Thyroid gland (tissue), 4 donors: ENCODE measurements around the gene MRPL14. TPM values are rescaled to one million over a fixed set of nuclear protein-coding genes. Genes with fewer than 3 reads are reported as not detected.
"Not testable (repeated sequence)": the region's sequence is repeated elsewhere in the genome, so short reads cannot be mapped to it uniquely, and the experiment has no call there.

Experiments used
- DNase-seq, 2 donors: peaks; one replicate each; pipeline ENCODE4 v3.0.0-alpha.2; 2019
- H3K27ac ChIP-seq, 3 donors: fragments of 200-600 bp; sonication (generic); 1 replicate in 2 of 3; 2 replicates in 1 of 3; pipeline ENCODE4 v1.5.1; 2016 to 2019; ENCODE audit warnings: mild to moderate bottlenecking in 1 of 3, moderate library complexity in 1 of 3
- H3K27me3 ChIP-seq: fragments of 200-600 bp; sonication (generic); one replicate; pipeline ENCODE4 v1.5.1; 2019
- H3K36me3 ChIP-seq, 2 donors: fragments of 200-600 bp; sonication (generic); one replicate each; pipeline ENCODE4 v1.5.1; 2016 to 2019
- H3K4me1 ChIP-seq, 2 donors: fragments of 200-600 bp; sonication (generic); one replicate each; pipeline ENCODE4 v1.5.1; 2017 to 2019
- H3K4me3 ChIP-seq, 3 donors: fragments of 200-600 bp; sonication (generic); replicated peaks in 1 of 3; 1 replicate in 2 of 3; 2 replicates in 1 of 3; pipeline ENCODE4 v1.5.1; 2016; ENCODE audit warnings: mild to moderate bottlenecking in 1 of 3
- H3K9me3 ChIP-seq: fragments of 200-600 bp; sonication (generic); one replicate; pipeline ENCODE4 v1.5.1; 2017
- CTCF ChIP-seq, 6 experiments: fragments of 200-600 bp in 3 of 6; fragments of 450-650 bp in 3 of 6; sonication (generic) in 3 of 6; IDR thresholded peaks; one replicate each; pipeline ENCODE4 v1.5.1; 2016 to 2019; ENCODE audit warnings: antibody characterized with exemption in 6 of 6, mild to moderate bottlenecking in 2 of 6, inconsistent platforms in 1 of 6, moderate library complexity in 1 of 6
- POLR2A ChIP-seq, 2 donors: fragments of 450-650 bp; IDR thresholded peaks; one replicate each; pipeline ENCODE4 v1.6.1; 2017; ENCODE audit warnings: antibody characterized with exemption in 2 of 2, mild to moderate bottlenecking in 2 of 2, moderate library complexity in 1 of 2
- WGBS, 2 donors: methylation state at CpG; one replicate each; pipeline ENCODE4 v1.1.5; 2017; 5-methylcytosine and 5-hydroxymethylcytosine counted together
- intact Hi-C: fragments of 100-400 bp; cut with DNase I; formaldehyde crosslinking; loops from one replicate; pipeline ENCODE4 v1.15.1; 2023
- total RNA-seq, 4 donors: library from RNA; depleted of rRNA; stranded (reverse); fragments of >200 nt; gene quantifications; one replicate each; pipeline ENCODE4 v1.2.3, GENCODE V29; 2016

Gene MRPL14
- total RNA-seq, 4 donors from 2014 or later, result 26.5 to 80.5 (median 31.1) TPM

- no peak for TF ChIP-seq CTCF (IDR thresholded peaks at IDR 0.05)
- no peak for TF ChIP-seq POLR2A (IDR thresholded peaks at IDR 0.05)
- no peaks in the 10 kb centered on the region for H3K9me3 ChIP-seq
These were observed 22.2 kb upstream of the MRPL14 start for GRCh38 chr6:44149369-44150012.

GRCh38 chr6:44148306-44148705, 21.1 kb upstream of the MRPL14 start:
- no peak for TF ChIP-seq CTCF (IDR thresholded peaks at IDR 0.05)
- TF ChIP-seq POLR2A (IDR thresholded peaks at IDR 0.05), result no peak
- Histone ChIP-seq H3K36me3 (peaks cover 6 to 12% of the 10 kb centered on the region in 2 donors), H3K9me3 (no peaks in the 10 kb centered on the region), H3K27me3 (no peaks in the 10 kb centered on the region), H3K27ac (no peak overlapping the region), H3K4me1 (peaks cover 0 to 4% of the 10 kb centered on the region in 2 donors), H3K4me3 (no peak overlapping the region)
- WGBS, 2 donors, result 96 to 98% methylated on average over 4 to 8 of the region's 9 CpGs
- DNase-seq, result no peak
- intact Hi-C loops, result no loop called here

More at GRCh38 chr6:44149369-44150012, 22.2 kb upstream of the MRPL14 start:
- intact Hi-C loops, result loop anchor here (10.0 kb wide), 1 partner anchor 185 kb away; no protein-coding TSS in a partner anchor
- Histone ChIP-seq H3K4me1 (peaks cover 0 to 4% of the 10 kb centered on the region in 2 donors), H3K4me3 (no peak overlapping the region), H3K36me3 (peaks cover 6 to 12% of the 10 kb centered on the region in 2 donors), H3K27ac (no peak overlapping the region), H3K27me3 (no peaks in the 10 kb centered on the region)
- no peak for DNase-seq
- WGBS, 2 donors, result 85 to 91% methylated on average over 7 of the region's 7 CpGs

DNA sequence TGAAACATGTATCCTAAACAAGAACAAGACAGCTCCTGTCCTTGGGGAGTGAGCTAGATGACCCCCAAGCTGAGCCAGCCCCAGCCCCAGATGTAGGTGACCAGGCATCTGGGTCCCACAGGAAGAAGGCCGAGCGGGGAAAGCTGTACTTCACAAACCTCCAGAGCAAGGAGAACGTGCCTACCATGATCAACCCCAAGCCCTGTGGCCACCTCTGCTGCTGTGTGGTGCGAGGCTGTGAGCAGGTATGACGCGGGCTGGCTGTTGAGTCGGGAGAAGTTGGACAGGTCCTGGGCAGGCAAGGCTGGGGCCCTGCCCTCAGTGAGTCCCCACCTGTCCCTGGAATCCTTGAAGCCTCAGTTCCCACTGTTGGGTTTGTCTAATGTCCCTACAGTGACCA, 20.0 kb upstream of the MRPL14 start:
- H3K4me3 ChIP-seq, result no peak overlapping the region
- no peaks in the 10 kb centered on the region for H3K9me3 ChIP-seq
- intact Hi-C loops, result no loop called here
- H3K36me3 ChIP-seq, result peaks cover 6 to 12% of the 10 kb centered on the region in 2 donors
- H3K27me3 ChIP-seq, result no peaks in the 10 kb centered on the region
- peaks cover 0 to 4% of the 10 kb centered on the region in 2 donors for H3K4me1 ChIP-seq
- no peak for DNase-seq
- H3K27ac ChIP-seq, result no peak overlapping the region
- TF ChIP-seq POLR2A (IDR thresholded peaks at IDR 0.05), result no peak
- WGBS, 2 donors, result 84 to 93% methylated on average over 7 of the region's 7 CpGs

DNA sequence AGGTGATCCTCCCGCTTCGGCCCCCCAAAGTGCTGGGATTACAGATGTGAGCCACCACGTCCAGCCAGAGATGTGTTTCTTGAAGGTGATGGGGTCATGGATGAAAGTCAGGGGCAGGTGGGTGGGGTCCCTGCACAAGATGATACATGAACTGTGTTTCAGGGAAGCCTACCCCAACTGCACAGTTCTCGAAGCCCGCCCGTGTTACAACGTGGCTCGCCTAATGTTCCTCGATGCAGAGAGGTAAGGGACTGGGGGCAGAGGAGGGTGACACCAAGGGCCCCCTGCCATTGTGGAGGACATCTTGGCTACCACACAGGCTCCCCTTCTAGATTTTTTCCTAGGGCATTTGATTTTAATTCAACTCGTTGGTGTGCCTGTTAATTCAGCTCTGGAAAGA, 19.4 kb upstream of the MRPL14 start:
- Histone ChIP-seq H3K27me3 (no peaks in the 10 kb centered on the region), H3K27ac (no peak overlapping the region), H3K9me3 (no peaks in the 10 kb centered on the region), H3K4me1 (peaks cover 0 to 2% of the 10 kb centered on the region in 2 donors), H3K36me3 (peaks cover 6 to 12% of the 10 kb centered on the region in 2 donors), H3K4me3 (no peak overlapping the region)
- DNase-seq, result no peak
- intact Hi-C loops, result no loop called here
- 94 to 95% methylated on average over 10 of the region's 10 CpGs for WGBS, 2 donors
- TF ChIP-seq POLR2A (IDR thresholded peaks at IDR 0.05), result no peak
- no peak for TF ChIP-seq CTCF (IDR thresholded peaks at IDR 0.05)

DNA sequence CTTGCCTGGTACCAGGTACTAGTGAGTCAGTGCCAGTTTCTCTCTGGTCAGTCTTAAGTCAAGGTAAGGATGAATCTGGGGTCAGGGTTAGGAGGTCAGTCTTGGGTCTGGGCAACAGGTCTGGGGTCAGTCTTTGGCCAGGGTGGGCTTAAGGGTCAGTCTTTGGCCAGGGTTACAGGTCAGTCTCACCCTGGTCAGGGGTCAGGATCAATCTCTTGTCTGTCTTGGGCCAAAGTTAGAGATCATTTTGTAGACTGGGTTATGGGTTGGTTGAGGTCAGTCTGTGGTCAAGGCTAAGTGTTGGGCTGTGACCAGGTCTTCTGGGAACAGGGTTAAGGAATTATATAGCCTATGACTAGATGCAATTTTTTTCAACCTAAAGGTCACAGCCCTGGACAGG, 18.6 kb upstream of the MRPL14 start:
- Histone ChIP-seq H3K36me3 (peaks cover 12 to 13% of the 10 kb centered on the region in 2 donors), H3K4me1 (no peaks in the 10 kb centered on the region), H3K27me3 (no peaks in the 10 kb centered on the region), H3K9me3 (no peaks in the 10 kb centered on the region), H3K27ac (no peak overlapping the region), H3K4me3 (no peak overlapping the region)
- DNase-seq, result no peak
- intact Hi-C loops, result no loop called here
- TF ChIP-seq CTCF (IDR thresholded peaks at IDR 0.05) (no peak), POLR2A (IDR thresholded peaks at IDR 0.05) (no peak)

DNA sequence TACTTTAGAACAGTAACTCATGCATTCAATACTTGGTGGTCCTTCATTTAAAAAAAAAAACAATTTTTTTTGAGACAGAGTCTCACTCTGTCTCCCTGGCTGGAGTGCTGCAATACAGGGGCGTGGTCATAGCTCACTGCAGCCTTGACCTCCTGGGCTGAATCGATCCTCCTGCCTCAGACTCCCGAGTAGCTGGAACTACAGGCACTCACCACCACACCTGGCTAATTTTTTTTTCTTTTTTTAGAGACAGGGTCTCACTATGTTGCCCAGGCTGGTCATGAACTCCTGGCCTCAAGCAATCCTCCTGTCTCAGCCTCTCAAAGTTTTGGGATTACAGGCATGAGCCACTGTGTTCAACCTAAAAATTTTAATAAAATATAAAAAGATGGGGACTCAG, 17.3 kb upstream of the MRPL14 start:
- H3K27me3 ChIP-seq, DNase-seq, H3K4me1 ChIP-seq, H3K4me3 ChIP-seq, H3K27ac ChIP-seq, intact Hi-C loops, H3K9me3 ChIP-seq: not testable (repeated sequence)
- WGBS, 2 donors, result 66 to 97% methylated on average over 3 of the region's 3 CpGs
- H3K36me3 ChIP-seq, result peaks cover 18 to 20% of the 10 kb centered on the region in 2 donors
